HG03135 (cell line): ENCODE results near the gene GRIK1.

Source experiments
- ATAC-seq: cut with Tn5 transposase; IDR thresholded peaks from one replicate; pipeline ENCODE4 v1.9.1; 2021; ENCODE audit warnings: mild to moderate bottlenecking, moderate library complexity; ENCODE audit not compliant: unreplicated experiment

The GRIK1 gene

DNA sequence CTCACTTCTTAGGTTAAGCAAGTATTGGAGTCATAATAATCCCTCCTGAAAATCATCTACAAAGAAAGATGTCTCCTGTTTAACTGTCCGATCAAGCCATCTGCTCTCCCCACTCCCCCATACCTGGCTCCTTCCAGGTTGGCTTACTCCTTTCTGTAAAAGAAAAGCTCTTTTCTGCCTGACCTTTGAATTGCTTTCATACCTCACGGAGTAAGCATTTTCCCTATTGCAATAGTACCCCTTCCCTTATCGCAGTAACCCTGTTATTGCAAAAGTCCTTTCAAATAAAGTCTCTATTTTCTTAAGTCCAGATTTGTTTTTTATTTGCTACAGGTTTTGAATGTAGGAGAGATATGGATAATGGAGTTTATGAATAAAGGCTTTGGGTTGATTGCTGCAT lies 150.4 kb downstream of the GRIK1 start:
- no peak for ATAC-seq

DNA sequence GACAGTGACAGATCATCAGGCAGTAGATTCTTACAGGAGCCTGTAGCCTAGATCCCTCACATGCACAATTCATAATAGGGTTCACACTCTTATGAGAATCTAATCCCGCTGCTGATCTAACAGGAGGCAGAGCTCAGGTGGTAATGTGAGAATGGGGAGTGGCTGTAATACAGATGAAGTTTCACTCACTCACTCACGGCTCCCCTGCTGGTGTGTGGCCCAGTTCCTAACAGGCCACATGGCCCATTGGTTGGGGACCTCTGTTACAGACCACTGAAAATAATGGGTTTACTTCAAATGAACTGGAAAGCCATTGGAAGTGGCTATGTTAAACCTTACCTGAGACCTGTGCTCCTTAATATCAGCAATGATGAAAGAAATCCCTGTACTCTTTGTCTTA lies 151.0 kb downstream of the GRIK1 start:
- ATAC-seq: no peak

DNA sequence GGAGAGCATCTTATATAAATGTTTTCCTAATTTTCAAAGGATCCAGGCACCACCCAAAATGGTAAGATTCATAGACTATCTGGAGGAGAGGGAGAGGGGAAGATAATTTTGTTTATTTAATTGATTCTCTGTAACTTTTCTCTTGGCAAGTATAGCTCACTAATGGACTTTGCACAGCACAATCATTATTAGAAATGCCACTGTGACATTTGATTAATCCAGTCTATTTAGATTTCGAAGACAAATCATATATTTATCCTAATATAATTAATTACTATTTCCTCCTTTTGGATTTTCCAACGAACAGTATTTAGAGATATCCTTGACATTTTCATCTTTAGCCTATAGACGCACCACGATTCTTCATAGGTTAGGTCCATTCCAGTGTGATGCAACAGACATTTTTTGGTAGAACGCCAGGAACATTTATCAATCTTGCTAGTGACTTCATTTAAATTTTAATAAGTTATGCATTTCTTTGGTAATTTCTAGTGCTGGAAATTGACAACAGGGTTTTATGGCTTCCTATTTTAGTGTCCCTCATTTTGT lies 152.4 kb downstream of the GRIK1 start:
- no peak for ATAC-seq

DNA sequence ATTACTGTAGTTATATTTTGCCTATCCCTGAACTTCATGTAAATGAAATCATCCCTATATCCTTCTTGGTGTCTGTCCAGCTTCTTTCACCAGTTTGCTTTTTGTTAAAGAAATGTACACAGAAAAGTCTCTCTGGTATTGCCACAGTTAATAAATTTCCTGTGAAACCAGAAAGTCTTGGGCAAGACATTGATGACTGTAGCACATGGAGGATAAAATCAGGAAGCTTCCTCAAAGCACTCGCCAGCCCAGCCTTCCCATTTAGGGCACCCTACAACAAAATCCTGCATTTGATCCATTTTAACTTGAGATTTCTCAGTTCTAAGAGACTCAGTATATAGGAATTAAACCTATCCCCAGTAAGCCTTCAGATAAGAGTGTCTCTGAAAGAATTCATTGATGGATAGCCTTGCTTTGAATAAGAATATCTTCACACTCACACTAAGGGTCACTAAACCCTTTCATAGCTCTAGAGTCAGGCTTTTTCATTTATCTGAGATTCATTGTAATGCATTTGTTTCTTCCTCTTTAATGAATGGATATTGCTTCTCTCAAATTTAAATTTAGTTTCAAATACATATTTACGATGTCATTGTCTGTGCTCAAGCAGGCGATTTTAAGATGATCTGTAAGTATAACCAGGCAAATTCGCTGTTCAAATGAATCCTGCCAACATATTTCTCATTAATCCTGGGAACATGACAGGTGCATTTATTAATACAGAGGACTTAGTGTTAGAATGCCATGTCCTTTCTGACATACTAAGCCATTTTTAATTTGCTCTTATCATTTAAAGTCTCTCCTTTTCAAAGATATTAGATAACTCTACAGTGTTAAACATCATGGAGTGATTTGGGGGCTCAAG lies 153.1 kb downstream of the GRIK1 start:
- ATAC-seq: no peak

DNA sequence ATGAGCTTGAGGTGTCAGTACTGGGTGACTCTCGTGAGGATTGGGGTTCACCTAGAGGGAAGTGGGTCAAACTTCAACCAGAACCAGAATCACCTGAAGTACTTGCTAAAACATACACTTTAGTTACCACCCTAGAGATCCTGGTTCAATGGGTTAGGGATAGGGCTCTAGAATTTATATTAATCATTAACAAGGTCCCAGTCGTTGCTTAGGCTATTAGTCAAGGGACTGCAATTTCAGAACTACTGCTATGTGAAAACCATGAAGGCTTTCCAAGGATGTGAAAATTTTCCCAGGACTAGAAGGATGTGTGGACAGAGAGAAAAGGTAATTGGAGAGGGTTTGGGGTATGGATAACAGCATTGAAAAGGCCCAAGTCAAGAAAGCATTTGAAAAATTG lies 162.6 kb downstream of the GRIK1 start:
- ATAC-seq: no peak

DNA sequence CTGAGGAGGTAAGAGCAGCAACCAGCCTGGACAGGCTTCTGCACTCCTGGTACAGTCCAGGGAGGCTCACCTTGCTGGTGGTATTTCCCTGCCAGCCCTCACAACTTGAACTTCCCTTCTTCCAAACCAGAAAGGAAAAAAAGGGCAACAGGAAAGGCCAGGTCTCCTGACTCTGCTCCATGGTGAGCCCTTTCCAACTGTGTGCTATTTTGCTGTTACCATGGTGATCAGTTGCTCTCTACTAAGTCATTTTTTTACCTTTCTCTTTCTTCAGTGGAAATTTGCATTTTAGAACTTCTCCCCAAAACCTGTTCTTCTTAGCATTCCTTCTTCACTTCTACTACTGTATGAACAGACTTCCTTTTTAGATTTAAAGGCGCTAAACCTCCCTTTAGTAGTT lies 164.3 kb downstream of the GRIK1 start:
- ATAC-seq: no peak

DNA sequence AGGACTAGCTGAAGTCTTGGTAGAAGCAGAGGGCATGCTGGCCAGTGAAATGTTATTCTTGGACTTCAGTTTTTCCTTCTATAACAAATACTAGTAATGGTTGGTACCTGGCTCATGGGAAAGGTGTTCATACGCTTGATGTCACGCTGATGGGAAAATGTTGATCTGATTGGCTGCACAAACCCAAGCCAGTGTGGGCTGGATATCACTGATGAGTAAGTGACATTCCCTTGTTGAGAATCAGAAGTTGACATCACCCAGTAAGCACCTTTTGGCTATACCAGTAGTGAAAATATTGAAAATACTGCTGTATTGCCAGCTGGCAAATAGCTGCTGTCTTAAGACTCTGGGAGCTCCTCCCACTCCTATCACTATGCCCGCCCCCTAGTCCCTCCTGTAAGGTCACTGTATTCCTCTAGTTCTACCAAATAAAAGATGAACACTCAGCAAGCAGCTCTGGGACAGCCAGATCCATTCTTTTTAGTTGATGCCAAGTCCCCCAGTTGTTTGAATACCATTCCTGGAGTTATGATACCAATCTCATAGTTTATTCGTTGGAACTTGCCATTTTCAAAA lies 168.2 kb downstream of the GRIK1 start:
- ATAC-seq: no peak

DNA sequence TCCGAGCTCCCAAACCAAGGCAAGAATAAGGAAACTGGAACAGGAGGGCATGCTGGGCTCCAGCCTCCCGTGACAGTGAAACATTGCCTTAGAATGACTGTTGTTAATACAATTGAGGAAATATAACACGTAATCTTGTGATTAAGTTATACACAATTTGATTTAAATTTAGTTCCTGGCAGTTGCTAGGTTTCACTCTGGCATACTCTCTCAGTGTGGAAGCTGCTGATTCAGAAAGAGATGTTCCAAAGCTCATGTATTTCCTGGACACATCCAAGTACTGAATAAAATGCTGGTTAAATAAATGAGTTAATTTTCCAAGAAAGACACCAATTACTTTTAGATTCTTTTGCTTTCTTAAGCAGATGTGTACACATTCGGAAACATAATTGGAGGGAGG lies 176.1 kb downstream of the GRIK1 start:
- no peak for ATAC-seq

DNA sequence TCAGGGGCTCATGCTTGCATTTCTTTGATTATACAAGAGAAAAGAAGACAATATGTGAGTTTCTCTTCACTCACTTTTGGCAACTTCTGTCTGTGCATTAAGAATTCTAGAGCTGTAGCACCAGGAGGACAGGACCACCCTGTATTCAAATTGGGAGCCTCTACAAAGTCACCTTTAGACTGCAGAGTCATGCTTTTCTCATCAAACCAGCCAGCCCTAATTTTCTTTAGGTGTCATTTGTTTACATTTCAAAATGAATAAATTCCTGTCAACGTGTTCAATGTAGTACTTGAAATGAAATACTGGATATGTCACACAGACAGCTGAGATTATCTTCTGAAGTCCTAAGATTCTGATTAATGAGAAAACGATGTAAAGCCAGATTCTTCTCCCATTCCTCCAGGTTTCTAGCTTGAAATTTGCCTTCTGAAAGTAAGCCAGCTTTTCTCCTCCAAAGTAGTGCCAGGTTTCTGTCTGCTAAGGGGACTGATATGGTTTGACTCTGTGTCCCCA lies 177.2 kb downstream of the GRIK1 start:
- ATAC-seq: no peak

DNA sequence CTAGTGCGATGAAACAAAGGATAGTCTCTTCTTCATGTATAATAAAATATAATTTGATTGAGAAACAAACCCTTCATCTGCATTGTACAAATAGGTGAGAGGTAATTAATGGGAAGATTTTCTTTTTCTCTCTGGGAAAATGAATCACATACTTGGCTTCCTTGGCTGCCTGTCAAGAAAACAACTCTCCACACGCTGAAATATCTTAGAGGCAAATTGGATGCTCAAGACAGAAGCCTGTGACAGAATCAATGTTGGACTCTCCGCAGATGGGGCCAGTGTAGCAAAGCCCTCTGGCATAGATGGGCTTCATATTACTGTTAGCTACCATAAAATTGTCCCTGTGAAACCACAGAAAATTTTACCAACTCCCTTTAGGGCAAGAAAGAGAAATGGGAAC lies 186.6 kb downstream of the GRIK1 start:
- ATAC-seq: no peak

DNA sequence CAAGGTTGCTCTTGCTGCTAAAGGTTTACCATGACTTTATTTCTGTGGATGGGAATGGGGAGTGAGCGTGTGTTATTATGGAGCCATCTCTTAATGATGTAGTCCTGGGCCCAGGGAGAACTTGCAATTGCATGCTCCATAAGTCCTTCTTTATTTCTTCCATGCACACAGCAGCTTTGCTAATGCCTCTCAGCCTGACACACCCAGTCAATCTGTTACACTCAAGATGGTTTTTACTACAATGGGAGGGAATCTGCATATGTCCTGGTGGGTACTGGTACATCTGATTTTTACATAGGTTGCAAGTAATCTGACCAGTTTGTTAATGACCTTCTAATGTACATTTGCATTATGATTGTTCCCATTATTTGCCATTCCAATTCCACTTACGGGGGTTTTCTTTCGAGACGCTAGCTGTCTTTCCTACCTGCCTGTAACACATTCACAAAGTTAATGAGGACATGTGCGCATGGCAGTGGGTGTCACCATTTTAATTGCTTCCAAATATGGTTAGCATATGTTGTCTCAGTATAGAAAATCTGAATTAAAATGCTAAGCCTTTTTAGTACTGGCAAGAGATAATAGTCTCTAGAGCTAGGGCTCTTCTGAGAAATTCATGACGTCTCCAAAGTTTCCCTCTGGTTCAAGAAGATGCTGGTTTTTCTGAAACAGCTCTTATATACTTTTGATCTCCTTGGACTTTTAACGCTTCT lies 188.2 kb downstream of the GRIK1 start:
- no peak for ATAC-seq

DNA sequence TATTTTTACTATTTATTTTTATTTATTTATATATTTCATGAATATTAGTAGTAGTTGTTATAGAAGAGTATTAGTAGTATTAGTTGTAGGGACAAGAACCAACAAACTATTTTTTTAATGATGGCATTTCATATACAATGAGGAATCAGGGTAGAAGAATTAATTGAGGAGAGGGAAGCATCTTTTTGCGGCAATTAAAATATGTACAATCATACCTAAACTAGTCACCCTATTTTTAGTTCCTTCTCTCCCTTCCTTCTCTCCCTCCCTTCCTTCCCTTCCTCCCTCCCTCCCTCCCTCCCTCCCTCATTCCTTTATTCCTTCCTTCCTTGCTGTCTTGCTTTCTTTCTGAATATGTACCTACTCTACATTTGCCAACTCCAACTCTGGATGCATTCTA lies 189.8 kb downstream of the GRIK1 start:
- ATAC-seq: no peak

DNA sequence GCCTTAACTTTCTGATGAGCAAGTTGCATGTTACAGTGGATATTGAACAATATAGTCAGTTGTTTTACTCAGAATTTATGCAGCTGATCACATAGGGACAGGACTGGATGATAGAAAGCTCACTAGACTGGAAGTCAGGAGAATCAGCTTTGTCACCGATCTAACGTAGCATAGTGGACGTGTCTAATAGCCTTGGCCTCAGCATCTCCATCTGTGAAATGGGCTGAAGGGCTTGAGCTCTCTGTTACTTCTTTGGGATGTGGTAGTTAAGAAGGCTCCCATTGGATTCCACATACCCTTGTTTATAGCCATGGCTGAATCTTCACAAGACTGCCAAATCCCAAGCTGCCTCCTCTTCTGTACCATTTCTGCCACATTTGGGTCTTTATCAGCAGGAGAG lies 190.6 kb downstream of the GRIK1 start:
- ATAC-seq: no peak

DNA sequence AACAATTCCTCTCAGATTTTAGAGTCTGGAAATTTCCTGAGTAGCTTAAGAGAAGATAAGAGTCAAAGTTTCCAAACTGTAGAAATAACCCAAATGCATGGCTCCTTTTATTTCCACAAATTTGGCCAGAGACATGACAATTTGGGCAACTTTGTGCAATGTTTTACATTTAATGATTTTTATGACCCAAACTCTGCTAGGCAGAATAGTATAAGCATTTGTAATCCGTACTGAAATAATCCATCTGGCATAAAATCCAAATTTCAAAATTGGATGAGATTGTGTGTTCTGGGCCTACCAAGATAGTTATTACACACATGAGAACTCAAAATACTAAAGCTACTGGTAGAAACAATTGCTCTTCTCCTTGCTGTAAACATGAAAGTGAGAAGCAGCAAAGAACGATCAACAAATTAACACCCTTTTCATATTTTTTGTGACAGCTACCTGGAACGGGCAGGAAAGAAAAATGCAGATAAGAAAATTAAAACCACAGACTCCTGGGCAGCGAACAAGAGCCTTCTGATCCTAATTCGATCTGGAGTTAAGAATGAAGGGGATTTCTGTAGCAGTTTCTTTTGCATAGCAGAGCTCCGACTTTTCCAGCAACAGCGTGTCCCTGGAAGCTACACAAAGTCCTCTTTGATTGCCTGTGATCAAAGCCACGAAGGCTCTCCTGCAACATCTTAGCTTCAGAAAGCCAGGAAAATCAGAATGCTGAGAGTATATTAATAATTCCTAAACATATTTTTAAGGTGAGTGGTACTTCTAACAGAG lies 191.2 kb downstream of the GRIK1 start:
- ATAC-seq: no peak

DNA sequence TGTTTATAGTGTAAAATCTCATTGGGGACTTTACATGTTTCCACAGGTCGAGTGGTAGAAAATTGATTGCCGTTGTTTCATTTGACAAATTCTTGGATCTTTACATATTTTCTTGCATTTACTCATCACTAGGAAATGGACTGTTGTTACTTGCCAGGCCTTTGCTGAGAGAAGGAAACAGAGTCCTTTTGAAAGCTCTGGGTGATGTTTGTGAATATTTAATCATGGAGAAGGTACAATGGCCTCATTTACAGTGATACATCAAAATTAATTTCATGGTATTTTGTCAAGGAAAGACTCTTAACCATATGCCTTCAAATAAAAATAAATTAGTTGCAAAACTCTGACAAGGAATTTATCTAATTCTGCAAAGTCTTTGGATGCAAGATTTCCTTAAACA lies 198.0 kb downstream of the GRIK1 start:
- ATAC-seq: no peak

DNA sequence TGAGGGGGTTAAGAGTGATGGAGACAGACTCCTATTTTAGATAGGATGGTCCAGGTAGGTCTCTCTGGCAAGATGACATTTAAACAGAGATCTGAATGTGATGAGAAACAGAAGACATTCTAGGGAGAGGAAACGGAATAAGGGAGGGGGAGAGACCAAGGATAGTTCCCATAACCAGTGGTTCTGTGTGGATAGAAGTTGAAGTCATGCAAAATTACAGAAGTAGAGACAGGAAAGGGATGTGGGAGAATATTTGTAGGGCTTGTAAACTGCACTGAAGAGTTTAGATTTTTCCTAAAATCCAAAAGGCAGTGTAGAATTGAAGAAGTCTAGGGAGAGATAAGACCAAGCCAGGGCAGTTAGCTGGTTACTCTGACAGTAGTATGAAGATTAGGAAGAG lies 200.6 kb downstream of the GRIK1 start:
- ATAC-seq: no peak

DNA sequence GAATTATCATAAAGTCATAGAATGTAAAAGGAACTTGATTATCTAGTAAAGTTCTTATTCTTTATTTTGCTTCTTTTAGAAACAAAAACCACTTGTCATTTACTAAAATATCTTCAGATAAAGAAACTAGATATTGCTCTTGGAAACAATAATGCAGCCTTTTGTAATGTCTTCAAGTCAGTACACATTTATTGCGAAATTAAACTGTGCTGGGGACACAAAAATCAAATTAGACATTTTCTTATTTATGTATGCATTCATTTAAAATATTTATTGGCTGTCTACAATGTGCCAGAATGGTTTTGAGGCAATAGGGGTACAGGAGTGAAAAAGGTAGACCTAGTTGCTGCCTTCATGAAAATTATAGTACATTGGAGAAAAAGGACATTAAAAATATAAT lies 201.1 kb downstream of the GRIK1 start:
- no peak for ATAC-seq

DNA sequence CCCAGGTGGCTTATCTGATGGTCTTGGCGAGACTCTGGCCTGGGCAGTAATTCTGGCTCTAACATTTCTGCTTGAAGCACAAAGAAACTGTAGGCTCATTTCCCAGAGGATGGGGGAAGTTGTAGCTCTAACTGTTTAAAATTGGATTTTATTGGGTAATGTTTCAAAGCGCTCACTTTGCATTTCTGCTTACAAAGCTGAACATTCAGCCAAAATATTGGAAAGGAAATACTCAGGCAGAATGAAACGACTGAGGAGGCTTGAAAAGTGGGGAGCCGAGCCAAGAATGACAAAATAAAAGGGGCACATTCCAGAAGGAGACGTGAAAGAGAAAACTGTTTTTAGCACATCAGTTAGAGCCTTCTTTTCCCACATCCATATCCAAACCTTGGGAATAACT lies 202.6 kb downstream of the GRIK1 start:
- ATAC-seq: no peak

DNA sequence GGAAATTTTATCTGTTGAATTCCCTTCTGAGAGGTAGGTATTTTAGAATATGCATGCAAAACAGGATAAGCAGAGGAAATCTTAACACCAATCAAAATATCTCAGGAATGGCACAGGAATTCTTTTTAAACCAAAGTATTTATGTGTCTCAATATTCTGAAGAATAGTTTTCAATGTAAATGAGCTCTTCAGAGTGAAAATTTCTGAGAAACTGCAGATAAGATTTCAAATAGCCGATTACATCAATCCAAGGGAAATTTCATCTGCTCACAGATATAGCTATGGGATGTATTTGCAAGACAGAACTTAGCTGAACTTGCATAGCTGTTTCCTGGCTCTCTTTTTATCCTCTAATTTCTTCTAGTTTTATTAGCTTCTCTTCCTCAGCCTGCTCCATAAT lies 209.5 kb downstream of the GRIK1 start:
- ATAC-seq: no peak

DNA sequence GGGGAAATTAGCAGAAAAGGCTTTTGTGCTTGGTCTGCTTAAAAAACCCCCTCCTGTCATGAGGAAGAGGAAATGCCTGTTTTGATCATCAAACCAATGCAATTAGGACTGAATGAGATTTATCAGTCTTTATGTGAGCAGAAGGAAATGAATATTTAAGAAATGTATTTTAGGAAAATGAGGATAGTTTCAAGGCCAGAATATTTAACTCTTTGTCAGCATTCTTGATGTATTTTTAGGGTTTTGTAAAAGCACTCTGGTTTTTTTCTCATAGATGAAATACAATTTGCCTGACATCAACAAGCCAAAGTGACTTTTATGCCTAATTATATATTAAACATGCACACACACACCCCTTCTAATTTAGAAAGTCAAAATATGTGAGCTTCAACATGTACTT lies 213.8 kb downstream of the GRIK1 start:
- no peak for ATAC-seq
